A673 (cell line): ENCODE measurements around the gene BCAS4. TPM values are rescaled to one million over a fixed set of nuclear protein-coding genes. Genes with fewer than 3 reads are reported as not detected.

Source experiments
- BruUV-seq: library from RNA; stranded (reverse); fragments of 400-500 nt; replicated peaks from 2 replicates; lab custom pipeline; 2021; lab: Mats Ljungman, UMichigan
- CTCF ChIA-PET: fragments of 300-600 bp; sonication (Branson Sonifier 250); formaldehyde crosslinking; loops from one replicate; lab custom pipeline; 2022; ENCODE audit warnings: antibody characterized with exemption; lab: Charles Lee
- POLR2A ChIA-PET: fragments of 300-600 bp; sonication (Branson Sonifier 250); formaldehyde crosslinking; loops from one replicate; lab custom pipeline; 2022; ENCODE audit warnings: antibody characterized with exemption; ENCODE audit not compliant: low non-redundant PET; lab: Charles Lee
- DNase-seq: peaks from one replicate; pipeline ENCODE4 v3.0.0-alpha.2; 2015; ENCODE audit warnings: low spot score
- H3K27ac ChIP-seq: fragments of 200-600 bp; sonication (generic); 2 replicates; pipeline ENCODE4 v1.5.1; 2016; ENCODE audit warnings: mixed run types, low read depth, mild to moderate bottlenecking, mixed read lengths, antibody characterized with exemption, low read length; ENCODE audit not compliant: poor library complexity, severe bottlenecking
- H3K27me3 ChIP-seq: fragments of 200-600 bp; sonication (generic); replicated peaks from 2 replicates; pipeline ENCODE4 v1.6.1; 2017; ENCODE audit warnings: mixed run types, low read depth, mild to moderate bottlenecking, mixed read lengths, antibody characterized with exemption, low read length; ENCODE audit not compliant: insufficient read depth, poor library complexity
- H3K36me3 ChIP-seq: fragments of 200-600 bp; sonication (generic); 2 replicates; pipeline ENCODE4 v1.6.1; 2016; ENCODE audit warnings: mixed run types, mild to moderate bottlenecking, mixed read lengths, antibody characterized with exemption, low read length; ENCODE audit not compliant: insufficient read depth, poor library complexity, severe bottlenecking
- H3K4me1 ChIP-seq: fragments of 200-600 bp; sonication (generic); 2 replicates; pipeline ENCODE4 v1.6.1; 2017; ENCODE audit warnings: mixed run types, mild to moderate bottlenecking, mixed read lengths, antibody characterized with exemption, low read length; ENCODE audit not compliant: insufficient read depth, poor library complexity, severe bottlenecking
- H3K4me3 ChIP-seq: fragments of 200-600 bp; sonication (generic); 2 replicates; pipeline ENCODE4 v1.5.1; 2016; ENCODE audit warnings: low read depth, mixed run types, mild to moderate bottlenecking, mixed read lengths, low read length; ENCODE audit not compliant: poor library complexity, severe bottlenecking
- H3K9me3 ChIP-seq: fragments of 200-600 bp; sonication (generic); 2 replicates; pipeline ENCODE4 v1.6.1; 2016; ENCODE audit warnings: mixed run types, low read depth, mild to moderate bottlenecking, mixed read lengths, antibody characterized with exemption, low read length; ENCODE audit not compliant: poor library complexity, severe bottlenecking
- EZH2 ChIP-seq: fragments of 200-600 bp; sonication (generic); IDR thresholded peaks from 2 replicates; pipeline ENCODE4 v1.6.1; 2017; ENCODE audit warnings: borderline replicate concordance, low read depth, mild to moderate bottlenecking, mixed read lengths, antibody characterized with exemption, low read length; ENCODE audit not compliant: poor library complexity, severe bottlenecking
- intact Hi-C: fragments of 100-400 bp; cut with micrococcal nuclease; formaldehyde crosslinking; loops from one replicate; pipeline ENCODE4 v1.10.0; 2022; ENCODE audit not compliant: unreplicated experiment
- total RNA-seq: library from RNA; stranded (reverse); gene quantifications from 2 replicates; pipeline ENCODE4 v1.2.3, GENCODE V29; 2021
- TF ChIP-seq, protein P1 (sequence below): fragments of 300-800, 200-600 bp; sonication (generic); conservative IDR thresholded peaks from 2 replicates; pipeline ENCODE4 v1.5.1; 2017; ENCODE audit warnings: low read depth, mild to moderate bottlenecking, antibody characterized with exemption, low read length, moderate library complexity, mixed read lengths

Gene BCAS4
- total RNA-seq, 1 experiment from 2014 or later: 28.4 TPM

- Histone ChIP-seq H3K36me3 (peaks cover 42% of the 10 kb centered on the region), H3K4me1 (peaks cover 20% of the 10 kb centered on the region), H3K27ac (peak overlapping the region; percentile 27), H3K27me3 (no peaks in the 10 kb centered on the region), H3K9me3 (no peaks in the 10 kb centered on the region), H3K4me3 (no peak overlapping the region)
- BruUV-seq: no TSS peak
- ChIA-PET CTCF (no interaction called here), POLR2A (no interaction called here)
- DNase-seq: no peak
- TF ChIP-seq, protein P1, sequence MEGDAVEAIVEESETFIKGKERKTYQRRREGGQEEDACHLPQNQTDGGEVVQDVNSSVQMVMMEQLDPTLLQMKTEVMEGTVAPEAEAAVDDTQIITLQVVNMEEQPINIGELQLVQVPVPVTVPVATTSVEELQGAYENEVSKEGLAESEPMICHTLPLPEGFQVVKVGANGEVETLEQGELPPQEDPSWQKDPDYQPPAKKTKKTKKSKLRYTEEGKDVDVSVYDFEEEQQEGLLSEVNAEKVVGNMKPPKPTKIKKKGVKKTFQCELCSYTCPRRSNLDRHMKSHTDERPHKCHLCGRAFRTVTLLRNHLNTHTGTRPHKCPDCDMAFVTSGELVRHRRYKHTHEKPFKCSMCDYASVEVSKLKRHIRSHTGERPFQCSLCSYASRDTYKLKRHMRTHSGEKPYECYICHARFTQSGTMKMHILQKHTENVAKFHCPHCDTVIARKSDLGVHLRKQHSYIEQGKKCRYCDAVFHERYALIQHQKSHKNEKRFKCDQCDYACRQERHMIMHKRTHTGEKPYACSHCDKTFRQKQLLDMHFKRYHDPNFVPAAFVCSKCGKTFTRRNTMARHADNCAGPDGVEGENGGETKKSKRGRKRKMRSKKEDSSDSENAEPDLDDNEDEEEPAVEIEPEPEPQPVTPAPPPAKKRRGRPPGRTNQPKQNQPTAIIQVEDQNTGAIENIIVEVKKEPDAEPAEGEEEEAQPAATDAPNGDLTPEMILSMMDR: no peak
- TF ChIP-seq EZH2: no peak
- intact Hi-C loops: no loop called here
These were observed 108.6 kb downstream of the BCAS4 start for GRCh38 chr20:50903353-50904051.

DNA sequence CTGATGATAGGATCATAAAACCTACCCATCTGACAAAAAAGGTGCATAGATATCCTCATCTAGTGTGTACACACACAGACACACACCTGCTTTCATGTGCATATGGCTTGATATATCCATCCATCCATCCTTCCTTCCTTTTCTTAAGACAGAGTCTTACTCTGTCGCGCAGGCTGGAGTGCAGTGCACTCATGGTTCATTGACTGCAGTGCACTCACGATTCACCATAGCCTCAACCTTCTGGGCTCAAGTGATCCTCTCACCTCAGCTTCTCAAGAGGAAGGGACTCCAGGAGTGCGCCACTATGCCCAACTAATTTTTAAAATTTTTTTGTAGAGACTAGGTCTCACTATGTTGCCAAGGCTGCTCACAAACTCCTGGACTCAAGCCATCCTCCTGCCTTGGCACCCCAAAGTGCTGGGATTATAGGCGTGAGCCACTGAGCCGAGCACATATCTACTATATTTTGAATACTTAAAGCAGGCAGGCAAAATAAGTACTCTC is 109.3 kb downstream of the BCAS4 start:
- H3K27me3 ChIP-seq: no peaks in the 10 kb centered on the region
- POLR2A ChIA-PET: no interaction called here
- BruUV-seq: no TSS peak
- no peak overlapping the region for H3K4me3 ChIP-seq
- H3K36me3 ChIP-seq: peaks cover 37% of the 10 kb centered on the region
- H3K4me1 ChIP-seq: peaks cover 15% of the 10 kb centered on the region
- no peaks in the 10 kb centered on the region for H3K9me3 ChIP-seq
- H3K27ac ChIP-seq: no peak overlapping the region
- CTCF ChIA-PET: no interaction called here
- intact Hi-C loops: no loop called here
- DNase-seq: no peak
- TF ChIP-seq EZH2: no peak

DNA sequence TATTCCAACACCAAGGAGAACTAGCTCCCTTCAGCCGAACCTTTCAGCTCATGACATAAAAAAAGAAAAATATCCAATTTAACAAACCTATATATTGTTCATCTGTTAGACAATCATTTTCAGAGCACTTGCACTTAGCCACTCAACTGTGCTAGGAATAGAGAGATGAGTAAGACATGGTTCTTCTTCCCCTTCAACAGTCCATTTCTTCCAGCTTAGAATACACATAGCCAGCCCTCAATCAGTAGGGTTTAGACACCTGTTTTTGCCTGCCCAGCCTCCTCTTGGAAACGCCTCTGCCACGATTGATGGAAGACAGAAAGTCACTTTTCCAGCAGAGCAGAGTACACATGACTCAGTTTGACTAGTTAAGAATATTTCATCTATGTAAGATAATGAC is 114.6 kb downstream of the BCAS4 start:
- ChIA-PET CTCF (no interaction called here), POLR2A (no interaction called here)
- Histone ChIP-seq H3K4me1 (peaks cover 16% of the 10 kb centered on the region), H3K36me3 (peaks cover 14% of the 10 kb centered on the region), H3K4me3 (no peak overlapping the region), H3K9me3 (no peaks in the 10 kb centered on the region), H3K27me3 (no peaks in the 10 kb centered on the region), H3K27ac (no peak overlapping the region)
- TF ChIP-seq, protein P1: no peak
- TF ChIP-seq EZH2: no peak
- intact Hi-C loops: no loop called here
- no TSS peak for BruUV-seq
- DNase-seq: no peak
